Measurements from ENCODE around the gene RPL10A. TPM values are rescaled to one million over a fixed set of nuclear protein-coding genes. Genes with fewer than 3 reads are reported as not detected.
A peak's percentile ranks its signal among the peaks of the same experiment; 100 is the strongest.

Gene RPL10A
- total RNA-seq, 1 experiment from 2014 or later, result 1,521 TPM

GRCh38 chr6:35448191-35448590, 20.0 kb upstream of the RPL10A start:
- DNase-seq (ENCODE audit: low spot score), result no peak

GRCh38 chr6:35449287-35449881, 18.8 kb upstream of the RPL10A start:
- DNase-seq (ENCODE audit: low spot score), result peak; percentile 50

GRCh38 chr6:35451354-35452182, 16.6 kb upstream of the RPL10A start:
- DNase-seq (ENCODE audit: low spot score), result no peak

- peak; percentile 76 for DNase-seq (ENCODE audit: low spot score)
Measured at GRCh38 chr6:35452183-35453090, 15.8 kb upstream of the RPL10A start, which contains the start of gene FANCE. Gene FANCE (plus strand): TSS chr6:35452338. CDS start chr6:35452546, 208 bp downstream.

- DNase-seq (ENCODE audit: low spot score), result no peak
Measured at GRCh38 chr6:35453236-35453635, 15.0 kb upstream of the RPL10A start.

GRCh38 chr6:35454391-35455110, 13.7 kb upstream of the RPL10A start:
- no peak for DNase-seq (ENCODE audit: low spot score)

GRCh38 chr6:35457907-35458306, 10.3 kb upstream of the RPL10A start:
- no peak for DNase-seq (ENCODE audit: low spot score)

- DNase-seq (ENCODE audit: low spot score), result no peak
Measured at GRCh38 chr6:35461270-35461669, 6.9 kb upstream of the RPL10A start.

GRCh38 chr6:35463292-35463691, 4.9 kb upstream of the RPL10A start:
- no peak for DNase-seq (ENCODE audit: low spot score)

GRCh38 chr6:35465646-35466045, 2.6 kb upstream of the RPL10A start:
- DNase-seq (ENCODE audit: low spot score), result no peak

GRCh38 chr6:35468980-35469750, 964 bp downstream of the RPL10A start:
- DNase-seq (ENCODE audit: low spot score), result no peak

GRCh38 chr6:35469751-35470662, 1.8 kb downstream of the RPL10A start:
- DNase-seq (ENCODE audit: low spot score), result no peak

GRCh38 chr6:35470663-35471120, 2.5 kb downstream of the RPL10A start:
- DNase-seq (ENCODE audit: low spot score), result no peak

- DNase-seq (ENCODE audit: low spot score), result no peak
Measured at GRCh38 chr6:35471836-35472345, 3.7 kb downstream of the RPL10A start.

GRCh38 chr6:35473075-35473849, 5.1 kb downstream of the RPL10A start:
- no peak for DNase-seq (ENCODE audit: low spot score)

GRCh38 chr6:35473850-35474130, 5.6 kb downstream of the RPL10A start:
- no peak for DNase-seq (ENCODE audit: low spot score)

GRCh38 chr6:35474131-35474941, 6.1 kb downstream of the RPL10A start:
- no peak for DNase-seq (ENCODE audit: low spot score)

Data from H4 (cell line).